Lower leg skin (tissue), 4 donors: Measurements from ENCODE around the gene SORT1. TPM values are rescaled to one million over a fixed set of nuclear protein-coding genes. Genes with fewer than 3 reads are reported as not detected.

Source experiments
- DNase-seq, 2 donors: peaks; one replicate each; pipeline ENCODE4 v3.0.0-alpha.2; 2019; ENCODE audit warnings: low spot score in 2 of 2
- H3K4me3 ChIP-seq: fragments of 200-600 bp; sonication (generic); 2 replicates; pipeline ENCODE4 v1.5.1; 2017; ENCODE audit warnings: mild to moderate bottlenecking, low read depth; ENCODE audit not compliant: poor library complexity, severe bottlenecking
- CTCF ChIP-seq, 3 donors: fragments of 450-650 bp; IDR thresholded peaks; one replicate each; pipeline ENCODE4 v1.5.1; 2016; ENCODE audit warnings: antibody characterized with exemption in 3 of 3, mild to moderate bottlenecking in 3 of 3, moderate library complexity in 2 of 3
- POLR2A ChIP-seq, 2 donors: fragments of 450-650 bp; IDR thresholded peaks; one replicate each; pipeline ENCODE4 v1.6.1; 2016 to 2017; ENCODE audit warnings: antibody characterized with exemption in 2 of 2, mild to moderate bottlenecking in 1 of 2, moderate library complexity in 1 of 2
- WGBS, 2 donors: methylation state at CpG; one replicate each; pipeline ENCODE4 v1.1.5; 2018; 5-methylcytosine and 5-hydroxymethylcytosine counted together
- intact Hi-C: fragments of 100-400 bp; cut with DNase I; formaldehyde crosslinking; loops from one replicate; pipeline ENCODE4 v1.15.0; 2023; ENCODE audit warnings: low total_unique reads
- total RNA-seq, 4 donors: library from RNA; depleted of rRNA; stranded (reverse); fragments of >200 nt; gene quantifications; one replicate each; pipeline ENCODE4 v1.1.0, GENCODE V29; 2016

SORT1 gene
- total RNA-seq, 4 donors from 2014 or later, result 29.8 to 53.1 (median 39.5) TPM

- no peak overlapping the region for H3K4me3 ChIP-seq
- no peak for DNase-seq
- TF ChIP-seq CTCF (IDR thresholded peaks at IDR 0.05) (no peak), POLR2A (IDR thresholded peaks at IDR 0.05) (no peak)
- WGBS, 2 donors, result 95 to 100% methylated on average over 2 of the region's 2 CpGs
- intact Hi-C loops, result loop anchor here (1.0 kb wide), 1 partner anchor 49 kb away; no protein-coding TSS in a partner anchor
Observed at GRCh38 chr1:109365642-109366204, 32.0 kb downstream of the SORT1 start.

GRCh38 chr1:109361649-109362048 lies 36.1 kb downstream of the SORT1 start:
- 41 to 53% methylated on average over 1 of the region's 1 CpG for WGBS, 2 donors
- intact Hi-C loops, result no loop called here
- H3K4me3 ChIP-seq, result no peak overlapping the region
- TF ChIP-seq POLR2A (IDR thresholded peaks at IDR 0.05) (no peak), CTCF (IDR thresholded peaks at IDR 0.05) (no peak)
- no peak for DNase-seq

GRCh38 chr1:109361069-109361468 lies 36.6 kb downstream of the SORT1 start:
- WGBS, 2 donors, result 82 to 87% methylated on average over 2 of the region's 2 CpGs
- no peak for DNase-seq
- no peak overlapping the region for H3K4me3 ChIP-seq
- intact Hi-C loops, result no loop called here
- TF ChIP-seq CTCF (IDR thresholded peaks at IDR 0.05) (no peak), POLR2A (IDR thresholded peaks at IDR 0.05) (no peak)

DNA sequence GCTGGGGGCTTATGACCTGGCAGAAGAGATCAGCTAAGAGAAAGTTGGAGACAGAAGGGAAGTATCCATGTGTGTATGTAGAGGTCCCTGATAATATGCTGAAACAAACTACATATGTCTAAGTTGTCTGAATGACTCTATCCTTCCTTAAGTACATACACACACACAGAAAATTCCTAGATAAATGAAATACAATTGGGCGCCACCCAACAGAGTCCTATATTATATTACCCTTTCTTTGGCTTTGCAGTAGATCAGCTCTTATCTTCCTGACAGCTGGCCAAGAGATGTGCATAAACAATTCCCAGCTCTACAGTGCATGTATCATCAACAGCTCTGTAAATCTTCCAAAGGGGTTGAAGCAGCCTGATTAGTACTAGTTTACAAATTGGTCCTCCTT lies 40.1 kb downstream of the SORT1 start:
- intact Hi-C loops, result no loop called here
- H3K4me3 ChIP-seq, result no peak overlapping the region
- TF ChIP-seq CTCF (IDR thresholded peaks at IDR 0.05), result no peak
- no peak for TF ChIP-seq POLR2A (IDR thresholded peaks at IDR 0.05)
- DNase-seq, result no peak
- 60 to 81% methylated on average over 1 of the region's 1 CpG for WGBS, 2 donors

GRCh38 chr1:109356915-109357314 lies 40.8 kb downstream of the SORT1 start:
- H3K4me3 ChIP-seq, result no peak overlapping the region
- intact Hi-C loops, result no loop called here
- DNase-seq, result no peak
- TF ChIP-seq POLR2A (IDR thresholded peaks at IDR 0.05), result no peak
- TF ChIP-seq CTCF (IDR thresholded peaks at IDR 0.05), result no peak
- 85 to 97% methylated on average over 1 of the region's 1 CpG for WGBS, 2 donors

DNA sequence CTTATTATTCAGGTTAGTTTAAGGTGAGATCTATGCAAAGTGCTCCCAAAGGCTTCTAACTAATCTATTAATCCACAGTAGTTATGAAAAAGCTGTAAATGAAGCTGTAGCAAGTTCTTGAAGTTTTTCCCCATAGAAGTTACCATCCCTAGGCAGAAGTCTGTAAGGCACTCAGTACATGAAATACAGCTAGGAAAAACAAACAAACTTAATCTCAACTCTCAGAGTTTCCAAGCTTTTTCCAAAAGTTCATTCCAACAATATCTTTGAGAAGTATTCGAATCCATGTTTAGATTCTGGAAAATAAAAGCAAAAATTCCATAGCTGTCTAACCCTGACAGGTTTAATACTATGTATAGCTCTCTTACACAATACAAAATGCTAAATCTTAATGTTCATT lies 41.2 kb downstream of the SORT1 start:
- intact Hi-C loops, result no loop called here
- TF ChIP-seq POLR2A (IDR thresholded peaks at IDR 0.05), result no peak
- no peak for TF ChIP-seq CTCF (IDR thresholded peaks at IDR 0.05)
- DNase-seq, result no peak
- WGBS, 2 donors, result 76 to 88% methylated on average over 1 of the region's 1 CpG
- H3K4me3 ChIP-seq, result no peak overlapping the region
